ENCODE results near the gene CPA4.

DNA sequence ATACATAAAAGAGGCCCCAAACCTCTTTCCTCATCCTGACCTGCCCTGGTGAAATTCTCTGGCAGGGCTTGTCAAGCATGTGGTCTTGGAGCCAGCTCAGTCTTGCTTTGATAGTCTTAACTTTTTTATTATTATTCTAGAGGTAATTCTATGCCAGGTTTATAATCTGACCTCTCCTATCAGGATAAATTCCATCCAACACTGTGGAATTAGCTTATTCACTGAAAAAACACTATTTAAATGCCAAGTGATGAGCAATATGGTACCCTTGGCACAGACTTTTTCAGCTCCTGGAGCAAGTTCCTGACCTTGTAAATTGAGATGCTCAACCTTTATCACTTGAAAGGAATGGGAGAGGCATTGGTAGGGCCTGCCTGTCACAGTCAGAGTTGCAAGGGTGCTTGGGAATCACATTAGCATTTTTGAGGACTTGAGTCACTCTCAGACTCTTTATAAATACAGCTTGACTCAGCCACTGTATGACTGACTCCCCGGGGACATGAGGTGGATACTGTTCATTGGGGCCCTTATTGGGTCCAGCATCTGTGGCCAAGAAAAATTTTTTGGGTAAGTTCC lies at the start of gene CPA4:
- TF ChIP-seq, protein P1, sequence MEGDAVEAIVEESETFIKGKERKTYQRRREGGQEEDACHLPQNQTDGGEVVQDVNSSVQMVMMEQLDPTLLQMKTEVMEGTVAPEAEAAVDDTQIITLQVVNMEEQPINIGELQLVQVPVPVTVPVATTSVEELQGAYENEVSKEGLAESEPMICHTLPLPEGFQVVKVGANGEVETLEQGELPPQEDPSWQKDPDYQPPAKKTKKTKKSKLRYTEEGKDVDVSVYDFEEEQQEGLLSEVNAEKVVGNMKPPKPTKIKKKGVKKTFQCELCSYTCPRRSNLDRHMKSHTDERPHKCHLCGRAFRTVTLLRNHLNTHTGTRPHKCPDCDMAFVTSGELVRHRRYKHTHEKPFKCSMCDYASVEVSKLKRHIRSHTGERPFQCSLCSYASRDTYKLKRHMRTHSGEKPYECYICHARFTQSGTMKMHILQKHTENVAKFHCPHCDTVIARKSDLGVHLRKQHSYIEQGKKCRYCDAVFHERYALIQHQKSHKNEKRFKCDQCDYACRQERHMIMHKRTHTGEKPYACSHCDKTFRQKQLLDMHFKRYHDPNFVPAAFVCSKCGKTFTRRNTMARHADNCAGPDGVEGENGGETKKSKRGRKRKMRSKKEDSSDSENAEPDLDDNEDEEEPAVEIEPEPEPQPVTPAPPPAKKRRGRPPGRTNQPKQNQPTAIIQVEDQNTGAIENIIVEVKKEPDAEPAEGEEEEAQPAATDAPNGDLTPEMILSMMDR (IDR thresholded peaks at IDR 0.05; ENCODE audit: insufficient read depth, low read length), result no peak
- TF ChIP-seq POLR2AphosphoS5 (IDR thresholded peaks at IDR 0.05; ENCODE audit: low read depth) (no peak), GABPA (IDR thresholded peaks at IDR 0.05; ENCODE audit: low read depth) (no peak)
